H7 (cell line): Measurements from ENCODE around the gene RNASE7. TPM values are rescaled to one million over a fixed set of nuclear protein-coding genes. Genes with fewer than 3 reads are reported as not detected.

Experiments
- DNase-seq: peaks from one replicate; pipeline ENCODE4 v3.0.0; 2012
- H3K27me3 ChIP-seq: 2 replicates; pipeline ENCODE4 v1.6.0; 2011; ENCODE audit warnings: mild to moderate bottlenecking, low read length; ENCODE audit not compliant: control insufficient read depth, insufficient read depth
- H3K36me3 ChIP-seq: replicated peaks from 2 replicates; pipeline ENCODE4 v1.5.1; 2011; ENCODE audit warnings: low read length; ENCODE audit not compliant: control insufficient read depth, insufficient read depth
- H3K4me3 ChIP-seq: 2 replicates; pipeline ENCODE4 v1.5.1; 2011; ENCODE audit warnings: low read depth, mild to moderate bottlenecking, control low read depth, low read length, moderate library complexity; ENCODE audit not compliant: insufficient read depth
- total RNA-seq: library from RNA; depleted of rRNA; stranded (reverse); fragments of >200 nt; shearing (Covaris generic); gene quantifications from 2 replicates; pipeline ENCODE4 v1.2.3, GENCODE V29; 2014

The RNASE7 gene
- total RNA-seq, 1 experiment from 2014 or later: not detected

DNA sequence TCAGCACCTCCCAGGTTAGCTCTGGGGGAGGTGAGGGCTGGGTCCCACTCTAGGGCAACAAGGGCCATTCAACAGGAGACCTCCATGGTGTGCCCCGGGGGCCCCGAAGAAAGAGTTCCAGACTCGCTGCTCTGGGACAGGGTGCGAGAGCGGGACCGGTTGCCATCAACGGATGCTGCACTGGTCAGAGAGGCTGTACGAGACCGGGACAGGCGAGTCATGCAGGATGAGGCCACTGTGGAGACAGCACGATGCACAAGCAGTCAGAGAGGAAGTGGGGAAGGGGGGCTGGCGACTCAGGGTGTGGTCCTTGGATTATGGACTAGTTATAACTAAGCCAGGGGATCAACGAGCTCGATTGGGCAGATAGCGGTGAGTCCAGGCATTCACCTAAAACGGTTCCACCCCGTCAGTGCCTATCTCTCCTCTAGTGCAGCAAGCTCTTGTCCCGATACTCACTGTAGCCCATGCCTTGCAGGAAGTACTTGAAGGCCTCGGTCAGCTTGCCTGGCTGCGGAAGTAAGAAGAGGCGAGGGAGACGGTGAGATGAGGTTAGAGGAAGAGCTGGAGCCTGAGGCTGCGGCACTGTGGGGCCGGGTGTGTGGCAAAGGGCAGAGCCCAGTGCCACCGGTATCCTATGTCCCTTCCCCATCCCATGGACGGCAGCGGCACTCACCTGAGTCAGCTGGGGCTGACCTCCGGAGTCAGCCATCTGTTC lies 24.5 kb upstream of the RNASE7 start:
- Histone ChIP-seq H3K36me3 (peaks cover 1% of the 10 kb centered on the region; the same call in 1 of the 2 replicates), H3K4me3 (no peak overlapping the region), H3K27me3 (peaks cover 5% of the 10 kb centered on the region)
- no peak for DNase-seq

DNA sequence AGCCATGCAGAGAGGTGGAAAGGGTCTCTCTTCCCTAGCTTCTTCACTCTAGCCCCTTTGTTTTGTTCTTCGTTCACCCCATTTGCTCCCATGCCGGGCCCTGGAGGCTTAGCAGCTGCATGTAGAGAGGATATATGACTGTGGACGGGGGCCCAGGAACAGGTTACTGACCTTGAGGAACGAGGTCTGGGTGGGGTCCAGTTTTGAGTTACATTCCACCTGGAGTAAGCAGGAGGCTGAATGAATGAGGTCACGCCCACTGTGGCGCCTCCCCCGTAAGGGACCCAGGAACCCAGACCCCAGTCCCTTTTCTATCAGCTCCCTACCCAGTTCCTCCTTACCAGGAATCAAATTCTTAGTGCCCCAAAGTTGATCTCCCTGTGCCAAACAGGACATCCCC lies 23.9 kb upstream of the RNASE7 start:
- Histone ChIP-seq H3K27me3 (peaks cover 6% of the 10 kb centered on the region), H3K4me3 (no peak overlapping the region), H3K36me3 (peaks cover 1% of the 10 kb centered on the region; the same call in 1 of the 2 replicates)
- DNase-seq: no peak

DNA sequence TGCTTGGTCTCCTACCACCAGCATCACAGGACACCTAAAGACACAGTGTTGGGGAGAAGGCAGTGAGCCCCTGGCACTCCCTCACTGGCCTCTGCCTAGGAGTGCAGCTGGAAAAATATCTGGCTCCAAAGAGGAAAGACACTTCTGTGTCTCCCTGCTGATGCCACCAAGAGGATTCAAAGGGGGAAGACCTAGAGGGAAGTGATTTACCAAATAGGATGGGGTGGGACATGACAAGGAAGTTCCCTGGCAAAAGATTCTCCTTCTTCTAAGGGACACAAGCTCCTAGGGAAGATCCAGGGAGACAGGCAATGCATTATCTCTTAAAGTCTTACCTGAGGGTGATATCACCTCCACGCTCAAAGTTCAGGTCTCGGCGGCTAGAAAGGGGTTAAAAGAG lies 23.4 kb upstream of the RNASE7 start:
- H3K27me3 ChIP-seq: peaks cover 10% of the 10 kb centered on the region
- peaks cover 1% of the 10 kb centered on the region; the same call in 1 of the 2 replicates for H3K36me3 ChIP-seq
- H3K4me3 ChIP-seq: no peak overlapping the region
- no peak for DNase-seq

DNA sequence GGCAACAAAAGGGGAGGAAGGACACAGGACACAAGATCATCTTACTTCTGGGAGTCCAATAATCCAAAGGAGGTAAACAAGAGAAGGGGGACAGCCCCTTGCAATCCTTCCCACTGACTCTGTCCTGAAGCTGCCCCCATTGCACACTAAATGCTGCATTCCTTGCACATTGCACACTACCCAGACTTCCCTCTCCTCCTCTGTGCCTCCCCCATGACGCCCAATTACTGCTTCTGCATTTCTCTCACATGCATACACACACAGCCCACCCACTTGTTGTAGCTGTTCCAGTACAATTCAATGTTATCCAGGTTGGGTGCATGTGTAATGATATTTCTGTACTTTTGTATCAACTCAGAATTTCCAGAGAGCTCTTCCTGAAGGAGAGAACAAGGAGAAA lies 22.8 kb upstream of the RNASE7 start:
- no peak for DNase-seq
- Histone ChIP-seq H3K36me3 (peaks cover 1% of the 10 kb centered on the region; the same call in 1 of the 2 replicates), H3K27me3 (peaks cover 16% of the 10 kb centered on the region), H3K4me3 (no peak overlapping the region)

DNA sequence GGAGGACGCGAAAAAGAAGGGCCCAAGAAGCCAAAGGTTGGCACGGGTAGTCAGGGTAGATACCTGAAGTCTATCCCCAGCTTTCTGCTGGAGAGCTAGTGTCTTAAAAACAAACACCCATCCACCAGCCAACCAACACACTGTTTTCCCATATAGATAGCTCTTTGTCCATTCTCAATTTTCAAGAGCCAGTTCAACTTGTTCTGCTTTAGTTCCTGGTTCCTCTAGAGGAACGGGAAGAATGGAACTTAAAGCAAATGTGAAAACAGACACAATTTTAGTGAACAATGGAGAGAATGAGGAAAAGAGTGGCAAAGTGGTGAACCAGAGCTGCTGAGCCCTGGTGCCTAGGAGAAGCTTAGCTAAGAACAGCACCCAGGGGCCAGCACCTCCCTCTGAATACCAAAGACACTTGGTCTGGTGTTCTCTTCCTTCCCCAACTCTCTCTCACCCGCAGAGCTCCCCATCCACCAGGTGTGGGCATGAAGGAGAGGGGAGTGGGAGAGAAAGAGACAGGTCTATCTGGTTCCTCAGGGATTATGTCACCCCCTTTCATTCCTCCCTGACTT lies 21.1 kb upstream of the RNASE7 start:
- no peak for DNase-seq
- Histone ChIP-seq H3K36me3 (peaks cover 1% of the 10 kb centered on the region; the same call in 1 of the 2 replicates), H3K27me3 (peaks cover 20% of the 10 kb centered on the region), H3K4me3 (no peak overlapping the region)

DNA sequence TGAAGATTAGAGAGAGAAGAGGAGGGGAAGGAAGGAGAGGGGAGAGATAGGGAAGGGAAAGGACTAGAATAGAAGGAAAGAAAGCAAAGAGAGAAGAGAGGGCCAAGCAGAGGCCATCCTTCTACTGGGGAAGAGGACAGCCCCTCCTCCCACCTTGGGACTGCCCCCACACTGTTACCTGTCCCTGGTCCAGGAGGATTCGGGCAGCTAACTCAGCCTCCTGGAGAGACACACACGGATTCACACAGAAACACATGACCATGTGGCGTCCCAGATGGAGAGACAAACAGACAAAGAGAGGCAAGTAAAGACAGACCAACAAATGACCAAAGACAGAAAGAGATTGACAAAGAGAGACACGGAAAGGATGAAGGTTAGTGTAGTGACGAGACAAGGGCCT lies 19.5 kb upstream of the RNASE7 start:
- DNase-seq: no peak
- Histone ChIP-seq H3K4me3 (no peak overlapping the region), H3K36me3 (peaks cover under 1% of the 10 kb centered on the region; the same call in 1 of the 2 replicates), H3K27me3 (peaks cover 21% of the 10 kb centered on the region)

DNA sequence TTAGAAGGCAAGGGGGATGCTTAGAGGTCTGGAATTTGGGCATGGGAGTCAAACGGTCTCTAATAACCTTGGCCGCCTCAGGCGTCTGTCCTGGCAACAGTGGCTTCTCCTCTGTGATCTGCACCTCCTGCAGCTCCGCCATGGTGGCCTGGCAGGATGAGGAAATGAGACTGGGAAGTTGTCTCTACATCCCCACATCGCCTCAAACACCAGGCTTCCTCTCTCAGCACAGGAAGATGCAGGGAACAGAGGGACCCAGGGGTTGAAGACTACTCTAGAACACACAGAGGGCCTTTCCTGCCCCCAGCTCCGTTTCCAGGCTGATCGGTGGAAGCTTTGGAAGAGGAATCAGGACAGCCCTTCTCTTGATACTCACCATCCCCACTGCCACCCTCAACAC lies 19.0 kb upstream of the RNASE7 start:
- H3K36me3 ChIP-seq: no peaks in the 10 kb centered on the region
- DNase-seq: no peak
- H3K27me3 ChIP-seq: peaks cover 21% of the 10 kb centered on the region
- no peak overlapping the region for H3K4me3 ChIP-seq

DNA sequence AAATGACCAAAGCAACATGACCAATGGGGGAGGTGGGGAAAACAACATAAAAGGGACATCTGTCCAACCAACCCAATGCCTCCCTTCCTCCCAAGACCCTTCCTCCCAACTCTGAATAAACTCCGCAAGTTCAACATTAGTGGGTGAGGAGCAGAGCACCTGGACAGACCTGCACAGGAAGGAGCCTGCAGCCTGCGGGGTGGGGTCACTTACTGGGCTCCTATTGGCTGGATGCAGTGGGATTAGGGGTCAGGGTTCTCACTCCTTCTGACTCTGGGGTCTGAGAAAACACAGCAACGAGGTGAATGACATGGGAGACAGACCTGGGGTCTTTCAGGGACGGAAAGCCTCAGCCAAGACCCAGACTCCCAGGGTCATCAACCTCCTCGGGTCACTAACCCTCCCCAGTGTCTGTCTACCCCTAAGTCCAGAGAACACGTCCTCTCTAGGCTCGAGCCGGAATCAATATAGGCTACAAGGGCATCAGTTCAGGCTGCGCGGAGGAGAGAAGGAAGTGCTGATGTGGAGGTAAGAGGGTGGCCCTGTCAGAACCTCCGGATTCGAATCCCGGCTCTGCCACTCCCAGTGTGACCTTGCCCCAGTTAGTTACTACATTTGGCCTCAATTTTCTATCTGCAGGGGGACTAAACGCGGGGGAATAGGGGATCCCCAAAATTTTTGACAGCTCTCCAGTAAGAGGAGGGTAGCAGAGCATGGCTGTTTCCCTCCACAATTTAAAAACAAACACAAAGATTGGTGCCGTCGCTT lies 18.2 kb upstream of the RNASE7 start:
- Histone ChIP-seq H3K27me3 (peaks cover 21% of the 10 kb centered on the region), H3K36me3 (no peaks in the 10 kb centered on the region), H3K4me3 (peak overlapping the region; percentile 81)
- peak; percentile 57 for DNase-seq

DNA sequence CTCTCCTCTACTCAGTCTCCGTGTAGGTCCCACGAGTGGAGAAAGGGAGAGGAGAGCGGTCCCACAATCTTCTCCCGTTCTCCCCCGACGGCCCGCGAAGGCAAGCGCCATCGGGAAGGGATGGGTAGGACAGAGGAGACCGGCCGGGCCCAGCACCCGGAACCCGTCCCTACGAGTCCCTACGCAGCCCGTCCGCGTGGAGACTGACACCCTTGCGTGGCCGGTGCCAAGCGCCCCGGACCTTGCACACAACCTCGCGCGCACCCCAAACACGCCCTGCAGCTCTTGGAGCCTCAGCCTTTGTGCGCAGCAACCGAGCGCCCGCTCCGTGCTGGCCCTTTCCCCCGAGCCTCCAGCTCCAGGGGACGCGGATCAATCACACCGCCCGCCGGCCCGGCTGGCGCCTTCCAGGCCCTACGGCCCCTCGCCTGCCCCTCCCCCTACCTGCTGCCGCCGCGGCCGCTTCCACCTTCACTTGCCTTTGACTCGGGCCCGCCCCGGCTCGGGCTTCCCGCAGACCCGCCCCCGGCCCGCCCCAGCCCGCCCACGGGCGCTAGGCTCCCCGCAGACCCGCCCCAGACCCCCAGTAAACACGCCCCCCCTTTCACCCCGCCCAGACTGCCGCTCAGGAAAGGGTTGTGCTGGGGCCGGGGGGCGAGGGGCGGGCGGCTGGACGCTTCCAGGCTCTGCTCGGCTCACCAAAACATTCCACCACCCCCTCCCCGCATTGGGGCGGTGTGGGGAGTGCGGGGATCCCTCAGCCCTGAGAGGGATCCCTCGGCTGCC lies 17.4 kb upstream of the RNASE7 start, which contains the start of gene NDRG2:
Gene NDRG2, minus strand, starts transcription at position 477 of the 786 bp plus-strand sequence. CDS start 1,746 bp downstream, outside the sequence.
- Histone ChIP-seq H3K27me3 (peaks cover 21% of the 10 kb centered on the region), H3K36me3 (no peaks in the 10 kb centered on the region), H3K4me3 (peak within 1 kb of the TSS; percentile 81)
- peak; percentile 98 for DNase-seq

DNA sequence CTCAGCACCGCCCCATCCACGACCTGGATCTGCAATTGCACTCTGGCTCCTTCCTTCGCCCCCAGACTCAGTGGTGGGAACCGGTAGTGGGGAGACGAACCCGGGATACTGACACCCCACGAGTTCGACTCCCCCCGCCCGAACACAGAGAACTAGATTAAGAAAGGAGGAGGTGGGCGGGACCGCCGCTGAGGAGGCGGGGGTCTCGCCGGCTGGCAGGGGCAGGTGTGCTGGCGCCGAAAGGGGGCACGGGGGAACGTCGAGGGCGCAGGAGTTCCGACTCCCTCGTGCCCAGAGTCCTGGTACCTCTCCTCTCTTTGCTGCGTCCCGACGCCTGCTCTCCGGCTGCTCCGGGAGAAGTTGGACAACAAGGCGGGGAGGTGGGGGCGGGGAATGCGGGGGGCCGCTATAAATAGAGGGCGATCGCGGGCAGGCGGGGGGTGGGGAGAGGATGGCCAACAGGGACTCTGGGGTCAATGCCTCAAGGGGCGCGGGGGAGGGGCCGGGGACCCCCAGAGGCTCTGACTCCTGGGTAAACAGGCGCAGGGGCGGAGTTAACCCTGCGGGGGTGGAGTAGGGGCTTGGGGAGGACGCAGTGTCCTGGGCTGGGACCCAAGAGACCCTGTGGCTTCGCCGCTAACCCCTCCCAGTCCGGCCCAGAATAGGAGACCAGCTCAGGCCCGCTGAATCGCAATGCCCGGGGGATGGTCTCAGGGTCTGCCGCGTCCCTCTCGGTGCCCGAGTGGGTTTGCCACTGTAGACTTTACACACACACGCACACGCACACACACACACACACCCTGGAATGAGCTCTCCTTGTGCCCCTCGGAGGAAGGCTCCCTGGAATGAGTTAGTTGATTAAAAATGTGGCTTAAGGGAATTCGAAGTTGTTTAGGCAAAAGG lies 16.5 kb upstream of the RNASE7 start:
- H3K36me3 ChIP-seq: no peaks in the 10 kb centered on the region
- peak overlapping the region; percentile 63 for H3K4me3 ChIP-seq
- DNase-seq: peak; percentile 90
- H3K27me3 ChIP-seq: peaks cover 21% of the 10 kb centered on the region

DNA sequence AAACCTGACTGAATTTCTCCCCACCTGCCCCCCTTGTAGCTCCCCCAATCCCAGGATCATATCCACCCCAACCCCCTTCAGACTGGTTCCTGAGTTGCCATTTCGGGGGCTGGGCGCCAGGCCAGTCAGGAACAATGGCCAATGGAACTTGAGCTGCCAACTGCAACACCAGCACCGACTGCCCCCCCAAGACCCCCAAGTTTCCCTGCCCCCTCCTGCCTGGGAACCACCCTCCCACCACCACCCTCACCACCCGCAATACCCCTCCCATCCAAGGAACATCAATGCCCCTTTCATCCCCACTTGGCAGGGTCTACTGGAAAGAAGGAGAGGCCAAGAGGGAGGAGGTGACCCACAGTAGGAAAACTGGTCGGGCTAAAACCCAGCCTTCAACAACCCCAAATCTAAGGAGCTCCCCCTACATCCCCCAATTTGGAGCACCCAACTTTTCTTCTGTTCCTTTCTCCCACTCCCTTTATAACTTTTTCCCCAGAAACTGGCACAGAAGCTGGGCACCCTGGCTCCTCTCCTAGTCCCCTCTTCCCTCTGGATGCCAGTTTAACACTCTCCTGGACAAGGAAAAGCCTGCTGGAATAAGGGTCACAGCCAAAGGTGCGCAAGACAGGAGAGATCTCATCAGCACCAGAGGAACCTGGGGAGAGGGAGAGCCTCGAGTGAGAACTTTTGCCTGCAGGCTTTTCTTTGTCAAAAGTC lies 15.7 kb upstream of the RNASE7 start:
- DNase-seq: peak; percentile 61
- Histone ChIP-seq H3K4me3 (peak overlapping the region; percentile 63), H3K27me3 (peaks cover 21% of the 10 kb centered on the region), H3K36me3 (no peaks in the 10 kb centered on the region)

DNA sequence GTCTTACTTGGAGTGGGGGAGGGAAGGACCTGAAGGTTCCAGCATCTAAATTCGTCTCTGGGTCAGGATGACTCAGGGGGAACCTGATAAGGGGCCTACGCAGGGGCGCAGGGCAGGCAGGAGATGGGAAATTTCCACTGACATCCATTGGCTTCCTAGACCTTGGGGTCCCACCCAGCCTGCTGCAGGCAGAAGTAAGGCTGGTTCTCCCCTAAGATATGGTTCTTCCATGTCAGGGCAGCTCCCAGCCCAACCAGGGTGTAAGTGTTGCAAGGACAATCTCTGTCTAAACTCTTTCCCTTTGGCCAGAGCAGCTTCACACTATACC lies 15.2 kb upstream of the RNASE7 start:
- peak; percentile 43 for DNase-seq
- peaks cover 21% of the 10 kb centered on the region for H3K27me3 ChIP-seq

DNA sequence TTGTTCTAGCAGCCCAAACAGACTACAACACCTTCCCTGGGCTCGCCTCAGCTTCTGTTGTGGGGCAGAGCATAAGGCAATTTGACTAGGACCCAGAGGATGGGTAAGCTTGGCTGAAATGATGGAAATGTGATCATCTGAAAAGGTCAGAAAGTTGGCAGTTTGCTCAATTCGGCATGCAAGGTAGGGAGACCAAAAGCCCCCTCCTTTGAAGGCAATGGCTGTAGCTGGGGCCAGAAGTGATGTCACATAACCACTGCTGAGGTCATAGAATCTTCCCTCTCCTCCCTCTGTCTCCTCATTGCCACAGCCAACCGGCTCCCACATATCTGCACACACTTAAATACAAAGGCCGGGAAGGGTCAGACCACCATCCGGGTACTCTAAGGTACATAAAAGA lies 12.2 kb upstream of the RNASE7 start, which contains the start of gene TPPP2:
Gene TPPP2, plus strand, starts transcription at position 301 of the 400 bp plus-strand sequence. CDS start 365 bp downstream, outside the sequence.
- H3K27me3 ChIP-seq: peaks cover 2% of the 10 kb centered on the region; the same call in 1 of the 2 replicates
- no peaks in the 10 kb centered on the region for H3K36me3 ChIP-seq
- no peak within 1 kb of the TSS for H3K4me3 ChIP-seq
- no peak for DNase-seq

More for the DNA sequence above, 15.2 kb upstream of the RNASE7 start:
- Histone ChIP-seq H3K4me3 (no peak overlapping the region), H3K36me3 (no peaks in the 10 kb centered on the region)
